Pons (tissue), 1 donor: ENCODE data around the gene TMEM222.

Experiments
- DNase-seq: peaks from one replicate; pipeline ENCODE4 v3.0.0-alpha.2; 2016; ENCODE audit warnings: low spot score

Gene TMEM222

DNA sequence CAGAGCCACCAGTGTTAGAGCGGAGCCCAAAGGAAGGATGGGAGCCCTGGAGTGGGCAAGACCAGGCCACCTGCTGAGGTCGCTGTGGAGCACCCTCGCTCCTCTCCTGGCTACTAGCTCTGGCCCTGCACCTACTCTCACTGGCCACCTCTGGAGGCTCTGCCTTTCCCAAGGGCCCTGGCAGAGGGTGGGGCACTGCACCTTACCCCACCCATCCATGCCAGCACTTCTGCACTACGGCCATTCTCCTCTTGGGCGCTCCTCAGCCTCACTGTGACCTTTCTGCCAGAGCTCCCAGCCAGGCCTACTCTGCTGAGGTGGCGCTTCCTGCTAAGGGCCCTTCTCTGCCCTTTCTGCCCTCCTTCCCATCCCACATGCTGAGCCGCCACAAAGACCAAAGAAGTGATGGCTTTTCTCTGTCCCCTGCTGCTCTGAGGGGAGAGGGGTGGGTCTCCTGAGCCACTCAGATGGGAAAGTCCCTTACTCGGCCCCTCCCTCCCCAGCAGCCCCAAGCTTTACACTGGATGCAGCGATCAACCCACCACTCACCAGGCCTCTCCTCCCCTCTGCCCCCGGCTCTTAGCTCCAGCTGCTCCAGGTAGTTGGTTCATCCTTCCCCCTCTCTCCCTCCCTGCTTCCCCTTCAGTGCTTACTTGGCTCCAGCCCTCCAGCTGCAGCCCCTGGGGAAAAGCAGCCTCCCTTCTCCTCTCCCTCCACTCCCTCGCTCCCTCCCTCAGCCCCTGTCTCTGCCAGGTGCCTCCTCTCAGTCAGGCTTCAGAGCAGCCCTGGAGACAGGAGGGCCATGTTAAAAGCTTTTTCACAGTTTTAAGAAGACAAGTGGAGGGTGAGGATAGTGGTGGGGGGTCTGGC, 14.8 kb upstream of the TMEM222 start:
- DNase-seq: no peak

- no peak for DNase-seq
Observed at GRCh38 chr1:27307874-27308598, 13.9 kb upstream of the TMEM222 start.

DNA sequence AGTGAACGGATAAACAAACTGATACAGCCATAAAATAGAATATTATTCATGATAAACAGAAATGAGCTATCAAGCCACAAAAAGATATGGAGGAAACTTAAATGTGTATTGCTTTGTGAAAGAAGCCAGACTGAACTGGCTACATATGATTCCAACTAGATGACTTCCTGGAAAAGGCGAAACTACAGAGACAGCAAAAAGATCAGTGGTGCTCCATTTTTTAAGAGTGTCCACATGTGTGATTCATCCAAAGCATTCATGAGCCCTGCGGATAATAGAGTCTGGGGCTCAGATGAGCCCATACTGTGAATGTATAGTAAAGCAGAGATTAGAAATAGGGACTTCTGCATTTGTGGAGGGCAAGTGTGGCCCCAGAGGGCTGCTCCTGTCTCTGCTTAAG, 7.8 kb upstream of the TMEM222 start:
- no peak for DNase-seq

DNA sequence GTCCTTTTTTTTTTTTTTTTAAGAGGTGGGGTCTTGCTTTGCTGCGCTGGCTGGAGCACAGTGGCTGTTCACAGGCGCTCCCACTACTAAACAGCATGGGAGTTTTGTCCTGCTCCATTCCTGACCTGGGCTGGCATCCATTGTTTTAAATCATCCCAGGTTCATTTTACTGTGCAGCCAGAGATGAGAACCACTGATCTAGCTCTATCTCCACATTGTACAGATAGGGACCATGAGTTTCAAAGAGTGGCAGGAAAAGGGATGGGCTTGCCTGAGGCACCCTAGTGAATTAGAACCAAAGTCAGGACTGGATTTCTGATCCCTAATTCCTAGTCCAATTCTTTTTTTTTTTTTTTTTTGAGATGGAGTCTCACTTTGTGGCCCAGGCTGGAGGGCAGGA, 7.2 kb upstream of the TMEM222 start:
- DNase-seq: no peak

DNA sequence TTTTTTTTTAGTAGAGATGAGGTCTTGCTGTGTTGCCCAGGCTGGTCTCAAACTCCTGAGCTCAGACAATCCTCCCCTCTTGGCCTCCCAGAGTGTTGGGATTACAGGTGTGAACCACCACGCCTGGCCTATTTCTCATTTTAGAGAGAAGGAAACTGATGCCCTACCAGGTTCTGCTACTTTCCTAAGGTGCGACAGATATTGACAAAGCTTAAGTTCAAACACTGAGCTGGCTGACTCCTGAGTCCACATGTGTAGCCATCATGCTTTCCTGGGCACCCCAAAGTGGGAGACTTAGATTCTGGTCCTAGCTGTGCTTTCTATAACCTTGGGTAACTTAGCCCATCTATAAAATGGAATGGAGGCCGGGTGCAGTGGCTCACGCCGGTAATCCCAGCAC, 5.1 kb upstream of the TMEM222 start:
- DNase-seq: no peak

DNA sequence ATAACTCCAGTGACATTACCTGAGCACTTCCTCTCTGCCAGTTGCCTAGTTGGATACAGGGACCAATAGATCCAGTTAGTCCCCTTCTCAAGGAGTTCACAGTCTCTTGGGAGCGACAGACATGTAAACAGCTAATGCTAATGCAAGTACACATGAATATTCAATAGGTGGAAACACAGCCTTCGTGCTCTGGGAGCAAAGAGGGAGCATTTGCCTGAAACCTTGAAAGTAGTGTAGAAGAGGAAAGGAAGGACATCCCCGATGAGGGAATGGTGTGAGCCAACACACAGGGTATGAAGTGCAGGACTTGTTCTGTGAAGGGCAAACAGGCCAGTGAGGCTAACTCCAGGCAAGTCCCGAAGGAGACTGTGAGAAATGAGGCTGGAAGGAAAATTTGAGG, 3.8 kb upstream of the TMEM222 start:
- no peak for DNase-seq

- DNase-seq: no peak
Observed at GRCh38 chr1:27318596-27318995, 3.4 kb upstream of the TMEM222 start.

- no peak for DNase-seq
Observed at GRCh38 chr1:27322569-27323240, 742 bp downstream of the TMEM222 start.

DNA sequence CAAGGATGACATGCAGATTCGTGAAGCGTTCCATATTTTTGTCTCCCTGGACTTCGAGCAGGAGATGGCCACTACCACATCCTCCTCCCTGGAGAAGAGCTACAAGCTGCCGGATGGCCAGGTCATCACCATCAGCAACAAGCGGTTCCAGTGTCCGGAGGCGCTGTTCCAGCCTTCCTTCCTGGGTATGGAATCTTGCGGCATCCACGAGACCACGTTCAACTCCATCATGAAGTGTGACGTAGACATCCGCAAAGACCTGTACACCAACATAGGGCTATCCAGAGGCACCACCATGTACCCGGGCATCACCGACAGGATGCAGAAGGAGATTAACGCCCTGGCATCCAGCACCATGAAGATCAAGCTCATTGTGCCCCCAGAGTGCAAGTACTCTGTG, 3.3 kb downstream of the TMEM222 start:
- DNase-seq: no peak

GRCh38 chr1:27327964-27328363, 6.0 kb downstream of the TMEM222 start:
- DNase-seq: no peak

- DNase-seq: no peak
Observed at GRCh38 chr1:27330786-27331185, 8.8 kb downstream of the TMEM222 start.

- DNase-seq: no peak
Observed at GRCh38 chr1:27331426-27331825, 9.5 kb downstream of the TMEM222 start.

GRCh38 chr1:27331922-27332321, 10.0 kb downstream of the TMEM222 start:
- no peak for DNase-seq

DNA sequence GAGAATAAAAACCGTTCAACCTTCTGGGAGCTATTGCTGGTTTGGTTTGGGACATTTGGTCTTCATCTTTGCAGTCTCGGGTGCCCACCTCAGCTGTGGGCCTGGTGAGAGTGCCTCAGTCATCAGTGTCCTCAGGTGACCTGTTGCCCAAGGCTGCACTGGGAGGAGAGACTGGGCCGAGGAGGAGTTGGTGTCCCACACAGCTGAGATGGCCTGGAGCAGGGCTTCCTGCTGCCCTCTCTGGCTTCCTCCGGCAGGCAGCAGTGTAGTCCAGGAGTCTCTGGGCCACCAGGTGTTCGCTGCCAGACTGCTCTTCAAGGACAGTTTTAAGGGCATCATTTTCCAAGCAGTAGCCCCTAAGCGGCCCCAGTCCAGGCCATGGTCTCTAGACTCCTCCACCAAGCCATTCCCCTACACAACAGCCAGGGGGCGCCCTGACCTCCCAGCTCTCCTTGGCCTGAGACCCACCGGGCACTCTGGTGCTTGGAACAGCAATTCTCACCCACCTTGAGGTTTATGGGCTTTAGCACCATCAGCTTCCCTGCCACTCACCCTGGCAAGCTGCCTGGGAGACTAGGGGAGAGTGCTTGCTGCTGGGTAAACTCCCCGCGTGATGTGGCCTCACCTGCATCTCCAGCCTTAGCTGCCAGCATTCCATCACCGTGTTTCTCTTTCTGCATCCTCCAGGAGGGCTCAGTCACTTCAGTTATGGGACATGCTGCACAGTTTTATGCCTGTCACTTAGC, 10.7 kb downstream of the TMEM222 start:
- DNase-seq: peak; percentile 15

GRCh38 chr1:27333717-27334279, 11.8 kb downstream of the TMEM222 start:
- no peak for DNase-seq

DNA sequence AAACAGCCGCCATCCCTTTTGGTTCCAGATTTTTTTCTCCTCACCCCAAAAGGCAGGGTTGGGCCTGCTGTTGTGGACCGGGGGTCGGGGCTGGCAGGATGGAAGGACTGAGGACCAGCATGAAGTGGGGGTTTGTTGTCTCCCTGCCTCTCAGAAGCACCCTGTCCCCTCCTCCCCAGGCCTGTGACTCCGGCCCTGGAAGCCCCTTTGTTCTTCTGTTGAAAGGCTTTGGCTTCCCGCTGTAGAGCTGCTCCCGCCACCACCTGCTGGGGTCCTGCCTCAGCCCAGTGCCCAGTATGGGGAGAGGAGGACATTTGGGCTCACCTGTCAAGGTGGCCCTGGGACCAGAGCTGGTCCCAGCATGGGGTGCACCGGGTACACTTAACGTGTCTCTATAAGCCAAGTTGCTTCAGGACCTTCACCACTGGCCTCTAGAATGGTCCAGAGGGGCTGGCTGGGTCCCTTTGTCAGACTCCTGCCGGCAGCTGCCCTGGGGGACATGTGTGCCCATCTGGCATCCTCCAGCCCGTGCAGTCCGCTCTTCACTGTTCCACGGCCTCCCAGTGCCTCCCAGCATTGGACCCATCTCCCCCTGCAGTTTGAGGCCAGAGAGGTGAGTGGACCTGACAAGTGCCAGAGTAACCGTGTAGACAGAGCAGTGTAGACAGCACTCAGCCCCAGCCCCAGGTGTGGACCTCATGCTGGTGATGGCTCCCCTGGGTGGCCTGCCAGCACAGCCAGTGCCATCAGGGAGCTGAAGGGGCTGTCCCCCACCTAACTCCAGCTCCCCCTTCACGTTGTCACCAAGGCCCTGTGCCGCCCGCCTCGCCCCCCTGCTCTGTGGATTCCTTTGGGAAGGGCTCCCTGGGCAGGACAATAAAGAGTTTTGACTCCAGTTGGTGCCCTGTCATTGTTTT, 13.8 kb downstream of the TMEM222 start:
- DNase-seq: no peak

DNA sequence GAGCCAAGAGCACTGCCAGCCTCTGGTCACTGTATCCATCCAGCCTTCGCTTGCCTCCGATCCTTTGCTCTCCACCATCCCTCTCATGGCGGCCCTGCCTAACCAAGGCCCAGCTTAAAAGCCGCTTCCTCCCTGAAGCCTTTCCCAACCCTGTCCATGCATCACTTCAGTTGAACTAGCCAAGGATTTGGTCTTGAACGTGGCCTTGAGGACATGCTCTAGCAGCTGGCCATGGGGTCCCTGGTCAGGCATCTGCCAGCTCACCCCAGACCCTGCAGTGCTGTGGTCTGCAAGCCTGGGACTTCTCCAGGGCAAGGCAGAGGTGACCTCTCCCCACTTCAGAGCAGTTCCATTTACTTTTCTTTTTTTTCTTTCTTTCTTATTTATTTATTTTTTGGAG, 14.8 kb downstream of the TMEM222 start:
- DNase-seq: no peak

GRCh38 chr1:27338751-27339150, 16.8 kb downstream of the TMEM222 start:
- no peak for DNase-seq

DNA sequence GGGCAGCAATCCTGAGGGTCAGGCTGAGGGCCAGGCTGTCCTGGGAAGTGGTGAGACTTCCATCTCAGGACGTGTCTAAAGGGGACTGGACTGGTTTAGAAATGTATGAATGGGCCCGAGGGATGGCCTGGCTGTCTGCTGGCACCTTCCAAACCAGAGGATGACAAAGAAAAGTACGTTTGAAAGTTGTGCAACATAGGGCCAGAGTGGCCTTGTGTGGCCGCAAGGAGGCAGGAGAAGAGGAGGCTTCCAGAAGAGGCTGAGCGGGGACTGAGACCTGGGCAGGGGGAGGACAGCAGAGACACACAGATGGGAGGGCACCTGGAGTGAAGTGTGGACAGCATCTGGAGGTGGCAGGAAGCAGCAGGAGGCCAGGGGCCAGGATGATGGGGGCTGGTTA, 17.2 kb downstream of the TMEM222 start:
- no peak for DNase-seq

DNA sequence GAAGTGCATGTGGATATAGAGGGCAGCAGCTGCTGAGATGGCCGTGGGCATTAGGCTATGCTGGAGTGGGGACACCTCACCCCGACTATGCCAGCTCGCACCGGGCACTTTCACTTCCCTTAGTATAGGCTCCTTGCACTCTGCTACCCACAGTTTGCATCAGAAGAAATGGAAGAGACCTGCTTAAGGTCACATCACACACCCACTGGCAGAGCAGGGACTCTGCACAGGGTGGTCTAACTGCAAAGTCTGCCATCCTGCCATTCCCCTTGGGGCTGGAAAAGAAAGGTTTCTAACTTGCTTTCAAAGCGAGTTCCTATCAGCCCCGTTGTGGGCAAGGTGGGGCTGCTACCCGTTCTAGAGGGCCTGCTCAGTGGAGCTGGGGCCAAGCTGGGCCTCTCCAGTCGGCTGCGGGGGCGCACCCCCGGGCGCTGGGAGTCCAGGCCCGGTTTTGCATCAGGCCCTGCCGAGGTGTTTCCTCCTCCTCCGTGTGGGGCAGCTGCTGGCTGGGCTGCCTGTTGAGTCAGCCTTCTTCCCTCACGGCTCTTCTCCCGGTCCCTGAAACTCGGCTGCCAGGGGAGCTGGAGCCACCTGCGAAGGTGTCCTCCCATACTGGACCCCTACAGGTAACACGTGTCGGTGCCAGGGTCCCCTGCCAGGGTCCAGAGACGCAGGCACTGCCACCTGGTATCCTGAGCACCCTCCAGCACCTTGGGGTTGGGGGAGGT, 19.7 kb downstream of the TMEM222 start, which contains the start of gene SYTL1:
Gene SYTL1 (plus strand): TSS at position 498 of the 728 bp plus-strand sequence. CDS start 3,313 bp downstream, outside the sequence.
- no peak for DNase-seq
